ENCODE data around the gene SART1. TPM values are rescaled to one million over a fixed set of nuclear protein-coding genes. Genes with fewer than 3 reads are reported as not detected.

The SART1 gene
- total RNA-seq = 60.9 TPM

GRCh38 chr11:65961267-65962140, at the start of gene SART1:
TSS of gene SART1 (plus strand) at chr11:65961734. CDS start at chr11:65961781, 47 bp downstream.

GRCh38 chr11:65918211-65919140, 43.1 kb upstream of the SART1 start, which contains the start of gene C11orf68:
TSS of gene C11orf68 (minus strand) at chr11:65919062. CDS start at chr11:65919031, 31 bp downstream.

GRCh38 chr11:65919141-65919572, 42.4 kb upstream of the SART1 start, which contains the start of gene DRAP1:
TSS of gene DRAP1 (plus strand) at chr11:65919426. CDS start at chr11:65919502, 76 bp downstream.

GRCh38 chr11:65945430-65945911, 16.1 kb upstream of the SART1 start, which contains the start of gene TSGA10IP:
TSS of gene TSGA10IP (plus strand) at chr11:65945480. CDS start at chr11:65945676, 196 bp downstream.

GRCh38 chr11:66001942-66002647, 40.6 kb downstream of the SART1 start, which contains the start of the genes BANF1 and EIF1AD:
TSS of gene BANF1 (plus strand) at chr11:66002503. CDS start at chr11:66003251, 748 bp downstream.
TSS of gene EIF1AD (minus strand) at chr11:66002157. CDS start at chr11:66000389, 1,768 bp downstream.

GRCh38 chr11:66011785-66012303, 50.3 kb downstream of the SART1 start, which contains the start of gene CST6:
TSS of gene CST6 (plus strand) at chr11:66012008. CDS start at chr11:66012045, 37 bp downstream.

GRCh38 chr11:66026017-66026529, 64.5 kb downstream of the SART1 start, which contains the start of gene CATSPER1:
TSS of gene CATSPER1 (minus strand) at chr11:66026479. CDS start at chr11:66026379, 100 bp downstream.

Other genes starting within 250 kb of the SART1 start
- 52.8 TPM for gene KAT5, start 249.5 kb upstream of the SART1 start, total RNA-seq
- 35.3 TPM for gene RNASEH2C, start 240.9 kb upstream of the SART1 start, total RNA-seq
- gene AP5B1, start 180.8 kb upstream of the SART1 start, total RNA-seq = 11.6 TPM
- gene OVOL1, start 174.7 kb upstream of the SART1 start, total RNA-seq = 15.0 TPM
- 1.9 TPM for gene SNX32, start 127.8 kb upstream of the SART1 start, total RNA-seq
- gene CFL1, start 103.6 kb upstream of the SART1 start, total RNA-seq = 360 TPM
- gene MUS81, start 101.3 kb upstream of the SART1 start, total RNA-seq = 53.4 TPM
- 104 TPM for gene EFEMP2, start 88.9 kb upstream of the SART1 start, total RNA-seq
- gene CTSW, start 81.9 kb upstream of the SART1 start, total RNA-seq = 1.4 TPM
- 119 TPM for gene FIBP, start 73.3 kb upstream of the SART1 start, total RNA-seq
- gene CCDC85B, start 71.1 kb upstream of the SART1 start, total RNA-seq = 20.8 TPM
- not detected for gene FOSL1, start 61.3 kb upstream of the SART1 start, total RNA-seq
- 29.8 TPM for gene C11orf68, start 42.7 kb upstream of the SART1 start, total RNA-seq
- gene DRAP1, start 42.3 kb upstream of the SART1 start, total RNA-seq = 55.9 TPM
- gene TSGA10IP, start 16.3 kb upstream of the SART1 start, total RNA-seq = not detected
- 23.2 TPM for gene EIF1AD, start 40.4 kb downstream of the SART1 start, total RNA-seq
- gene BANF1, start 40.8 kb downstream of the SART1 start, total RNA-seq = 37.6 TPM
- gene CST6, start 50.3 kb downstream of the SART1 start, total RNA-seq = not detected
- gene CATSPER1, start 64.7 kb downstream of the SART1 start, total RNA-seq = not detected
- gene GAL3ST3, start 87.4 kb downstream of the SART1 start, total RNA-seq = 12.8 TPM
- gene SF3B2, start 90.6 kb downstream of the SART1 start, total RNA-seq = 110 TPM
- gene PACS1, start 108.5 kb downstream of the SART1 start, total RNA-seq = 53.9 TPM

Measured in metanephros (tissue), 1 donor.